HG03095 (cell line): ENCODE data around the gene PMEPA1.

ENCODE experiments used
- ATAC-seq: cut with Tn5 transposase; IDR thresholded peaks from one replicate; pipeline ENCODE4 v1.9.1; 2021; ENCODE audit warnings: moderate library complexity; ENCODE audit not compliant: unreplicated experiment

The PMEPA1 gene

GRCh38 chr20:57695012-57695411 is 14.8 kb downstream of the PMEPA1 start:
- ATAC-seq, result no peak

GRCh38 chr20:57694481-57694880 is 15.3 kb downstream of the PMEPA1 start:
- no peak for ATAC-seq

GRCh38 chr20:57693670-57694329 is 16.0 kb downstream of the PMEPA1 start:
- no peak for ATAC-seq

- ATAC-seq, result no peak
Observed at GRCh38 chr20:57693002-57693582, 16.7 kb downstream of the PMEPA1 start.

- ATAC-seq, result no peak
Observed at GRCh38 chr20:57692393-57692792, 17.4 kb downstream of the PMEPA1 start.

- ATAC-seq, result no peak
Observed at GRCh38 chr20:57691699-57692098, 18.1 kb downstream of the PMEPA1 start.

GRCh38 chr20:57690525-57690924 is 19.3 kb downstream of the PMEPA1 start:
- no peak for ATAC-seq

GRCh38 chr20:57689745-57690481 is 19.9 kb downstream of the PMEPA1 start:
- no peak for ATAC-seq

GRCh38 chr20:57688864-57689263 is 21.0 kb downstream of the PMEPA1 start:
- no peak for ATAC-seq

- no peak for ATAC-seq
Observed at GRCh38 chr20:57688295-57688694, 21.5 kb downstream of the PMEPA1 start.

GRCh38 chr20:57686931-57687652 is 22.7 kb downstream of the PMEPA1 start:
- no peak for ATAC-seq

- no peak for ATAC-seq
Observed at GRCh38 chr20:57685146-57685758, 24.6 kb downstream of the PMEPA1 start.

- no peak for ATAC-seq
Observed at GRCh38 chr20:57684808-57685140, 25.0 kb downstream of the PMEPA1 start.

GRCh38 chr20:57683881-57684807 is 25.7 kb downstream of the PMEPA1 start:
- ATAC-seq, result no peak

- ATAC-seq, result no peak
Observed at GRCh38 chr20:57683287-57683686, 26.5 kb downstream of the PMEPA1 start.

GRCh38 chr20:57682184-57683101 is 27.4 kb downstream of the PMEPA1 start:
- ATAC-seq, result peak; percentile 32

- peak; percentile 1 for ATAC-seq
Observed at GRCh38 chr20:57680934-57681914, 28.6 kb downstream of the PMEPA1 start.
